Loucy (cell line): ENCODE measurements around the gene UBE2G2.
A peak's percentile ranks its signal among the peaks of the same experiment; 100 is the strongest.

Experiments used
- H2AFZ ChIP-seq: fragments of 200-600 bp; sonication (generic); 2 replicates; pipeline ENCODE4 v1.6.0; 2016; ENCODE audit warnings: antibody characterized with exemption, mild to moderate bottlenecking, low read length, moderate library complexity
- H3F3A ChIP-seq: fragments of 200-600 bp; 2 replicates; pipeline ENCODE4 v1.6.0; 2016; ENCODE audit warnings: antibody characterized with exemption, low read depth, mild to moderate bottlenecking
- H3K27me3 ChIP-seq: fragments of 200-600 bp; sonication (generic); 2 replicates; pipeline ENCODE4 v1.6.1; 2014; ENCODE audit warnings: low read length, mild to moderate bottlenecking; ENCODE audit not compliant: insufficient read depth, poor library complexity, severe bottlenecking
- H3K36me3 ChIP-seq: fragments of 200-600 bp; sonication (generic); 2 replicates; pipeline ENCODE4 v1.6.1; 2016; ENCODE audit warnings: low read length; ENCODE audit not compliant: insufficient read depth
- H3K4me1 ChIP-seq: fragments of 200-600 bp; sonication (generic); 2 replicates; pipeline ENCODE4 v1.5.1; 2014; ENCODE audit warnings: low read length, mild to moderate bottlenecking; ENCODE audit not compliant: insufficient read depth, poor library complexity, severe bottlenecking
- H3K4me2 ChIP-seq: fragments of 200-600 bp; sonication (generic); 2 replicates; pipeline ENCODE4 v1.6.0; 2014; ENCODE audit warnings: antibody characterized with exemption, low read length, low read depth, mild to moderate bottlenecking; ENCODE audit not compliant: poor library complexity, severe bottlenecking
- H3K4me3 ChIP-seq: fragments of 200-600 bp; sonication (generic); 2 replicates; pipeline ENCODE4 v1.5.1; 2014; ENCODE audit warnings: low read length, mild to moderate bottlenecking, mixed read lengths; ENCODE audit not compliant: poor library complexity, severe bottlenecking
- H3K79me2 ChIP-seq: fragments of 200-600 bp; sonication (generic); 2 replicates; pipeline ENCODE4 v1.6.1; 2014; ENCODE audit warnings: low read length; ENCODE audit not compliant: insufficient read depth
- H3K9ac ChIP-seq: fragments of 200-600 bp; sonication (generic); 2 replicates; pipeline ENCODE4 v1.6.0; 2014; ENCODE audit warnings: mild to moderate bottlenecking, low read depth, low read length, moderate library complexity; ENCODE audit not compliant: poor library complexity, severe bottlenecking
- H3K9me2 ChIP-seq: fragments of 200-600 bp; sonication (generic); replicated peaks from 2 replicates; pipeline ENCODE4 v1.6.1; 2016; ENCODE audit warnings: low read depth, low read length, mixed read lengths
- H3K9me3 ChIP-seq: fragments of 200-600 bp; sonication (generic); 2 replicates; pipeline ENCODE4 v1.6.1; 2014; ENCODE audit warnings: mild to moderate bottlenecking, antibody characterized with exemption, low read length, low read depth; ENCODE audit not compliant: insufficient read depth
- H4K20me1 ChIP-seq: fragments of 200-600 bp; sonication (generic); 2 replicates; pipeline ENCODE4 v1.6.0; 2014; ENCODE audit warnings: antibody characterized with exemption, low read length, mild to moderate bottlenecking; ENCODE audit not compliant: insufficient read depth, poor library complexity, severe bottlenecking
- CTCF ChIP-seq: fragments of 200-600 bp; sonication (generic); conservative IDR thresholded peaks from 2 replicates; pipeline ENCODE4 v1.5.1; 2014; ENCODE audit warnings: mild to moderate bottlenecking, antibody characterized with exemption, low read length
- EZH2phosphoT487 ChIP-seq: fragments of 200-600 bp; IDR thresholded peaks from 2 replicates; pipeline ENCODE4 v1.6.1; 2018; ENCODE audit warnings: antibody characterized with exemption, mild to moderate bottlenecking, moderate library complexity, borderline replicate concordance

The UBE2G2 gene

GRCh38 chr21:44812640-44813039 is 11.0 kb upstream of the UBE2G2 start:
- peaks cover 82% of the 10 kb centered on the region for H3K79me2 ChIP-seq
- no peaks in the 10 kb centered on the region for H3K27me3 ChIP-seq
- peaks cover 74% of the 10 kb centered on the region for H4K20me1 ChIP-seq
- H3K36me3 ChIP-seq: peaks cover 28% of the 10 kb centered on the region; the same call in 1 of the 2 replicates
- no peaks in the 10 kb centered on the region for H3K9me3 ChIP-seq
- H3F3A ChIP-seq: no peaks in the 10 kb centered on the region
- H3K9ac ChIP-seq: no peak overlapping the region
- peak overlapping the region; percentile 45 for H3K4me2 ChIP-seq
- no peak overlapping the region for H2AFZ ChIP-seq
- peaks cover 12% of the 10 kb centered on the region for H3K4me1 ChIP-seq
- no peaks in the 10 kb centered on the region for H3K9me2 ChIP-seq
- TF ChIP-seq CTCF (no peak), EZH2phosphoT487 (no peak)
- peak overlapping the region; percentile 4 for H3K4me3 ChIP-seq

GRCh38 chr21:44810779-44811178 is 9.2 kb upstream of the UBE2G2 start:
- Histone ChIP-seq H3K9me3 (no peaks in the 10 kb centered on the region), H3K36me3 (peaks cover 47% of the 10 kb centered on the region; the same call in 1 of the 2 replicates), H3K27me3 (no peaks in the 10 kb centered on the region), H3K9ac (no peak overlapping the region), H3K9me2 (no peaks in the 10 kb centered on the region), H3K4me1 (peaks cover 3% of the 10 kb centered on the region), H3K4me3 (no peak overlapping the region), H2AFZ (no peak overlapping the region), H3F3A (no peaks in the 10 kb centered on the region), H3K4me2 (peak overlapping the region; percentile 45), H4K20me1 (peaks cover 57% of the 10 kb centered on the region), H3K79me2 (peaks cover 64% of the 10 kb centered on the region)
- TF ChIP-seq EZH2phosphoT487 (no peak), CTCF (no peak)

- no peaks in the 10 kb centered on the region for H3K9me2 ChIP-seq
- H2AFZ ChIP-seq: no peak overlapping the region
- H4K20me1 ChIP-seq: peaks cover 18% of the 10 kb centered on the region
- peaks cover 4% of the 10 kb centered on the region; the same call in 1 of the 2 replicates for H3F3A ChIP-seq
- no peak overlapping the region for H3K4me3 ChIP-seq
- no peaks in the 10 kb centered on the region for H3K4me1 ChIP-seq
- peaks cover 45% of the 10 kb centered on the region for H3K79me2 ChIP-seq
- H3K9ac ChIP-seq: no peak overlapping the region
- TF ChIP-seq CTCF (no peak), EZH2phosphoT487 (no peak)
- no peaks in the 10 kb centered on the region for H3K27me3 ChIP-seq
- H3K4me2 ChIP-seq: no peak overlapping the region
- H3K36me3 ChIP-seq: peaks cover 57% of the 10 kb centered on the region; the same call in 1 of the 2 replicates
- no peaks in the 10 kb centered on the region for H3K9me3 ChIP-seq
Observed at GRCh38 chr21:44805859-44806258, 4.2 kb upstream of the UBE2G2 start.
